ENCODE results near the gene METTL9.
"Not testable (repeated sequence)": the region's sequence is repeated elsewhere in the genome, so short reads cannot be mapped to it uniquely, and the experiment has no call there.

Gene METTL9

DNA sequence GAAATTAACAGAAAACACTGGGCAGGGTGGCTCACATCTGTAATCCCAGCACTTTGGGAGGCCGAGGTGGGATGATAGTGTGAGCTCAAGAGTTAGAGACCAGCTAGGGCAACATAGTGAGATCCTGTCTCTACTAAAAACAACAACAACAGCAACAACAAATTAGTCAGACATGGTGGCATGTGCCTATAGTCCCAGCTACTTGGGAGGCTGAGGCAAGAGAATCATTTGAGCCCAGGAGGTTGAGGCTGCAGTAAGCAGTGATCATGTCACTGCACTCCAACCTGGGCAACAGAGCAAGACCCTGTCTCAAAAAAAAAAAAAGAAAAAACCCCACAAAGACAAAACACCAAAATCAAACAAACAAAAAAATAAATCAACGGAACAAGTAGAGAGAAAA is 21.9 kb upstream of the METTL9 start:
- not testable (repeated sequence) for H3K36me3 ChIP-seq (ENCODE audit: control insufficient read depth in 1 of 2, insufficient read depth in 2 of 2, low read length in 2 of 2); H3K27me3 ChIP-seq (ENCODE audit: low read depth, low read length); H3K4me3 ChIP-seq (ENCODE audit: low read depth in 1 of 2, low read length in 2 of 2); H3K27ac ChIP-seq (ENCODE audit: low read length); H3K4me1 ChIP-seq (ENCODE audit: control insufficient read depth in 1 of 2, insufficient read depth in 2 of 2, low read length in 2 of 2); H3K9me3 ChIP-seq (ENCODE audit: control insufficient read depth in 1 of 2, low read length in 2 of 2)

DNA sequence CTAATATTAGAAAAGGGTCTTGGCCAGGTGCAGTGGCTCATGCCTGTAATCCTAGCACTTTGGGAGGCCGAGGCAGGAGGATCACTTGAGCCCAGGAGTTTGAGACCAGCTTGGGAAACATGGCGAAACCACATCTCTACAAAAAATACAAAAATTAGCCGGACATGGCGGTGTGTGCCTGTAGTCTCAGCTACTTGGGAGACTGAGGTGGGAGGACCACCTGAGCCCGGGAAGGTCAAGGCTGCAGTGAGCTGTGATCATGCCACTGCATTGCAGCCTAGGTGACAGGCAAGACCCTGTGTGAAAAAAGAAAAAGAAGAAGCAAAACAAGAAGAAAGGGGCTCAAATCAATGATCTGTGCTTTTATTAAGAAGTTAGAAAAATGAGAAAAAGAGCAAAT is 21.1 kb upstream of the METTL9 start:
- not testable (repeated sequence) for H3K4me1 ChIP-seq (ENCODE audit: control insufficient read depth in 1 of 2, insufficient read depth in 2 of 2, low read length in 2 of 2)

DNA sequence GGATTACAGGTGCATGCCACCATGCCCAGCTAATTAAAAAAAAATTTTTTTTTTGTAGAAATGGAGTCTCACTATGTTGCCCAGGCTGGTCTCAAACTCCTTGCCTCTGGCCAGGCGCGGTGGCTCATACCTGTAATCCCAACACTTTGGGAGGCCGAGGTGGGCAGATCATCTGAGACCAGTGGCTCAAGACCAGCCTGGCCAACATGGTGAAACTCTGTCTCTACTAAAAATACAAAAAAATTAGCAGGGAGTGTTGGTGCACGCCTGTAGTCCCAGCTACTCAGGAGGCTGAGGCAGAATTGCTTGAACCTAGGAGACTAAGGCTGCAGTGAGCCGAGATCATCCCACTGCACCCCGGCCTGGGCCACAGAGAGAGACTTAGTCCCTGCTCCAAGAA is 19.2 kb upstream of the METTL9 start:
- not testable (repeated sequence) for H3K4me1 ChIP-seq (ENCODE audit: control insufficient read depth in 1 of 2, insufficient read depth in 2 of 2, low read length in 2 of 2); H3K27me3 ChIP-seq (ENCODE audit: low read depth, low read length); H3K9me3 ChIP-seq (ENCODE audit: control insufficient read depth in 1 of 2, low read length in 2 of 2); H3K36me3 ChIP-seq (ENCODE audit: control insufficient read depth in 1 of 2, insufficient read depth in 2 of 2, low read length in 2 of 2); H3K4me3 ChIP-seq (ENCODE audit: low read depth in 1 of 2, low read length in 2 of 2); H3K27ac ChIP-seq (ENCODE audit: low read length)

More for the DNA sequence above, 21.1 kb upstream of the METTL9 start:
- not testable (repeated sequence) for H3K9me3 ChIP-seq (ENCODE audit: control insufficient read depth in 1 of 2, low read length in 2 of 2); H3K27me3 ChIP-seq (ENCODE audit: low read depth, low read length); H3K27ac ChIP-seq (ENCODE audit: low read length); H3K4me3 ChIP-seq (ENCODE audit: low read depth in 1 of 2, low read length in 2 of 2); H3K36me3 ChIP-seq (ENCODE audit: control insufficient read depth in 1 of 2, insufficient read depth in 2 of 2, low read length in 2 of 2)

DNA sequence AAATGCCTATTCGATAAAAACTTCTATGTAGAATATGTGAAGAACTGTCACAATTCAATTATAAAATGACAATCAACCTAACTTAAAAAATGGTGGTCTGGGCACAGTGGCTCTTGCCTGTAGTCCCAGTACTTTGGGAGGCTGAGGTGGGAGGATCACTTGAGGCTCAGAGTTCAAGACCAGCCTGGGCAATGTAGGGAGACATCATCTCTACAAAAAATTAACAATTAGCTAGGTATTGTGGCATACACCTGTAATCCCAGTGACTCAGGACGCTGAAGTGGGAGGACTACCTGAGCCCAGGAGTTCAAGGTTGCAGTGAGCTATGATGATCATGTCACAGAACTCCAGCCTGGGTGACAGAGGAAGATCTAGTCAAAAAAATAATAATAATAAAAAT is 18.6 kb upstream of the METTL9 start:
- Histone ChIP-seq H3K9me3 (ENCODE audit: control insufficient read depth in 1 of 2, low read length in 2 of 2) (no peaks in the 10 kb centered on the region), H3K27ac (ENCODE audit: low read length) (no peak overlapping the region), H3K36me3 (ENCODE audit: control insufficient read depth in 1 of 2, insufficient read depth in 2 of 2, low read length in 2 of 2) (no peaks in the 10 kb centered on the region), H3K4me3 (ENCODE audit: low read depth in 1 of 2, low read length in 2 of 2) (no peak overlapping the region), H3K4me1 (ENCODE audit: control insufficient read depth in 1 of 2, insufficient read depth in 2 of 2, low read length in 2 of 2) (no peaks in the 10 kb centered on the region), H3K27me3 (ENCODE audit: low read depth, low read length) (no peaks in the 10 kb centered on the region)

DNA sequence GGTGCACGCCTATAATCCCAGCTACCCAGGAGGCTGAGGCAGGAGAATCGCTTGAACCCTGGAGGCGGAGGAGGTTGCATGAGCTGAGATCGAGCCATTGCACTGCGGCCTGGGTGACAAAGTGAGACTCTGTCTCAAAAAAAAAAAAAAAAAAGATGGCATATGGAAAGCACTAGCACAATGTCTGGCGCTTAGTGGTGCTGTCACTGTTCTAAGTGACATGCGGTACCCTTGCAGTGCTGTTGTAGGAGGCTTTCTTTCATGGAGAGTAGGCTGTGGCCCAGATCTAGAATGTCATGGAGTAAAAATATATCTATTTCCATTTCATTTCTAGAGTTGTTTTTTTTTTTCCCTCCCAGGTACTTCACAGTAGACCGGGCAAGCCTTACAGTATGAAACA is 14.6 kb upstream of the METTL9 start:
- H3K27me3 ChIP-seq (ENCODE audit: low read depth, low read length): no peaks in the 10 kb centered on the region
- H3K36me3 ChIP-seq (ENCODE audit: control insufficient read depth in 1 of 2, insufficient read depth in 2 of 2, low read length in 2 of 2): no peaks in the 10 kb centered on the region
- no peaks in the 10 kb centered on the region for H3K9me3 ChIP-seq (ENCODE audit: control insufficient read depth in 1 of 2, low read length in 2 of 2)
- H3K27ac ChIP-seq (ENCODE audit: low read length): no peak overlapping the region
- H3K4me3 ChIP-seq (ENCODE audit: low read depth in 1 of 2, low read length in 2 of 2): no peak overlapping the region
- H3K4me1 ChIP-seq (ENCODE audit: control insufficient read depth in 1 of 2, insufficient read depth in 2 of 2, low read length in 2 of 2): no peaks in the 10 kb centered on the region

DNA sequence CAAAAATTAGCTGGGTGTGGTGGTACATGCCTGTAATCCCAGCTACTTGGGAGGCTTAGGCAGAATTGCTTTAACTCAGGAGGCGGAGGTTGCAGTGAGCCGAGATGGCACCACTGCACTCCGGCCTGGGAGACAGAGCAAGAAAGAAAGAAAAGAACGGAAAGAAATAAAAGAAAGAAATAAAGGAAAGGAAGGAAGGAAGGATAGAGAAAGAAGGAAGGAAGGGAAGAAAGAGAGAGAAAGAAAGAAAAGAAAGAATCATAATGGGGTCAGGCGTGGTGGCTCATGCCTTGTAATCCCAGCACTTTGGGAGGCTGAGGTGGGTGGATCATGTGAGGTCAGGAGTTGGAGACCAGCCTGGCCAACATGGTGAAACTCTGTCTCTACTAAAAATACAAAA is 10.8 kb upstream of the METTL9 start:
- H3K27ac ChIP-seq (ENCODE audit: low read length); H3K4me3 ChIP-seq (ENCODE audit: low read depth in 1 of 2, low read length in 2 of 2): not testable (repeated sequence)

DNA sequence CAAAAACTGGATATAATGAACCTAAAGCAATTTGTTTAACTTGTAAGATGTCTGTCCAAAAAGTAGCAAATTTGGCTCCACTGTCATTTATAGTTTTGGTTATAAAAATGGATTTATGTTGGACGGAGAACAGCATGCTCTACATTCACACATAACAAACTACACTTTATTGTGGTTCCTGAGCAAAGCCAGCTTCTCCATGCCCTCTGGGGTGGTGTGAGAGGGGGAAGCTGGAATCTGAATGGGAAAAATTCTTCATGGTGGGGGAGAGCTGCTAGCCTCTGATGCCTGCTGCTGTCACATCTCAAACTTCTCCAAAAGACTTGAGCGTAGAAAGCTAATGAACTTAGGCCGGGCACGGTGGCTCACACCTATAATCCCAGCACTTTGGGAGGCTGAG is 9.8 kb upstream of the METTL9 start:
- H3K4me1 ChIP-seq (ENCODE audit: control insufficient read depth in 1 of 2, insufficient read depth in 2 of 2, low read length in 2 of 2): no peaks in the 10 kb centered on the region
- no peaks in the 10 kb centered on the region for H3K27me3 ChIP-seq (ENCODE audit: low read depth, low read length)
- no peak overlapping the region for H3K4me3 ChIP-seq (ENCODE audit: low read depth in 1 of 2, low read length in 2 of 2)
- no peaks in the 10 kb centered on the region for H3K36me3 ChIP-seq (ENCODE audit: control insufficient read depth in 1 of 2, insufficient read depth in 2 of 2, low read length in 2 of 2)
- no peak overlapping the region for H3K27ac ChIP-seq (ENCODE audit: low read length)
- H3K9me3 ChIP-seq (ENCODE audit: control insufficient read depth in 1 of 2, low read length in 2 of 2): no peaks in the 10 kb centered on the region

More for the DNA sequence above, 10.8 kb upstream of the METTL9 start:
- not testable (repeated sequence) for H3K27me3 ChIP-seq (ENCODE audit: low read depth, low read length); H3K36me3 ChIP-seq (ENCODE audit: control insufficient read depth in 1 of 2, insufficient read depth in 2 of 2, low read length in 2 of 2); H3K9me3 ChIP-seq (ENCODE audit: control insufficient read depth in 1 of 2, low read length in 2 of 2); H3K4me1 ChIP-seq (ENCODE audit: control insufficient read depth in 1 of 2, insufficient read depth in 2 of 2, low read length in 2 of 2)

DNA sequence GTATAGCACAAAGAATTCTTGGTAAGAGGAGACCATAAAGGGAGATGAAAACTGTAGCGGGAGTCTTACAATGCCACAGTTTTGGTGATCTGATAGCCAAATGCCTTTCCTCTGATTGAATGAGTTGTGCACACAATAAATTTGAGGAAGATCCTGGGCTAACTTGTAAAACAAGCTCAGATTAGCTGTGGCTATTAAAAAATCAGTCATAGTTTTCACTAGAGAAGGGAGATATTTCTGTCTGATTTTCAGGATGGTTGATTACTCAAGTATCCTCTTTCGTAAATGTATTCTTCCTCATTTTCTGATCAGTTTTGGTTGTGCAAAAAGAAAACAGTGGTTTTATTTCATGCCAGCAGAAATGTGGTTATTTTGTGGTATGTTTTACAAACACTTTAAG is 9.1 kb upstream of the METTL9 start:
- H3K27ac ChIP-seq (ENCODE audit: low read length): no peak overlapping the region
- H3K36me3 ChIP-seq (ENCODE audit: control insufficient read depth in 1 of 2, insufficient read depth in 2 of 2, low read length in 2 of 2): no peaks in the 10 kb centered on the region
- no peaks in the 10 kb centered on the region for H3K4me1 ChIP-seq (ENCODE audit: control insufficient read depth in 1 of 2, insufficient read depth in 2 of 2, low read length in 2 of 2)
- no peaks in the 10 kb centered on the region for H3K9me3 ChIP-seq (ENCODE audit: control insufficient read depth in 1 of 2, low read length in 2 of 2)
- no peaks in the 10 kb centered on the region for H3K27me3 ChIP-seq (ENCODE audit: low read depth, low read length)
- H3K4me3 ChIP-seq (ENCODE audit: low read depth in 1 of 2, low read length in 2 of 2): no peak overlapping the region

DNA sequence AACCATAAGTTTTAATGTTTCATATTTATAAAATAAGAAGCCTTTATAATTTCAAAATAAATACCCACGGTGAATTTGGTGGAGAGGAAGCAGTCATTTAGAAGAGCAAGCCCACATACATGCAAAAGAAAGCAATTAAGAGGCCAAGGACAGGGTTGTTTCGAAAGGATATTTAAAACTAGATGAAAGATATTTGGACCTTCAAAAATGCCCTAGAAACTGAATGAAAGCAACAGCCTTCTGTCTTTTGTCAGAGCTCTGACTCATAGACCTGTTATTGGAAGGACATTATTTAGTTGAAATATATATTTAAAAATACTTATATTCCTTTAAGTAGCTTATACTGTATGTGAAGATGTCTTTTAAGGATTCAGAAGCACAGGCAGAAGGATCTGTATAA is 8.6 kb upstream of the METTL9 start:
- Histone ChIP-seq H3K27me3 (ENCODE audit: low read depth, low read length) (no peaks in the 10 kb centered on the region), H3K4me3 (ENCODE audit: low read depth in 1 of 2, low read length in 2 of 2) (no peak overlapping the region), H3K27ac (ENCODE audit: low read length) (no peak overlapping the region), H3K9me3 (ENCODE audit: control insufficient read depth in 1 of 2, low read length in 2 of 2) (no peaks in the 10 kb centered on the region), H3K4me1 (ENCODE audit: control insufficient read depth in 1 of 2, insufficient read depth in 2 of 2, low read length in 2 of 2) (no peaks in the 10 kb centered on the region), H3K36me3 (ENCODE audit: control insufficient read depth in 1 of 2, insufficient read depth in 2 of 2, low read length in 2 of 2) (no peaks in the 10 kb centered on the region)

DNA sequence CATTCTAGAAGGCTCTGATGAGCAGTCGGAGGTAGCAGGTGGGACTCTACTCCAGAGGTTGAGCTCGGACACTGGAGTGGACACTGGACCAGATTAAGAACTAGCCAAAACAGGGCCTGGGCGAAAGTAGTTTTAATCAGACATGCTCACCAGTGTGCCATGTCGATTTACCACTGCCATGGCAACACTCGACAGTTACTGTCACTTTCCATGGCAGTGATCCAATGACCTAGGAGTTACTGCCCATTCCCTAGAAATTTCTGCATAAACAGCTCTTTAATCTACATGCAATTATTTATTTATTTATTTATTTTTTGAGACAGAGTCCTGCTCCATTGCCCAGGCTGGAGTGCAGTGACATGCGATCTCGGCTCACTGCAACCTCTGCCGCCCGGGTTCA is 7.2 kb upstream of the METTL9 start:
- H3K4me3 ChIP-seq (ENCODE audit: low read depth in 1 of 2, low read length in 2 of 2): no peak overlapping the region
- H3K9me3 ChIP-seq (ENCODE audit: control insufficient read depth in 1 of 2, low read length in 2 of 2): no peaks in the 10 kb centered on the region
- H3K27me3 ChIP-seq (ENCODE audit: low read depth, low read length): no peaks in the 10 kb centered on the region
- H3K27ac ChIP-seq (ENCODE audit: low read length): no peak overlapping the region
- H3K4me1 ChIP-seq (ENCODE audit: control insufficient read depth in 1 of 2, insufficient read depth in 2 of 2, low read length in 2 of 2): no peaks in the 10 kb centered on the region
- H3K36me3 ChIP-seq (ENCODE audit: control insufficient read depth in 1 of 2, insufficient read depth in 2 of 2, low read length in 2 of 2): no peaks in the 10 kb centered on the region

DNA sequence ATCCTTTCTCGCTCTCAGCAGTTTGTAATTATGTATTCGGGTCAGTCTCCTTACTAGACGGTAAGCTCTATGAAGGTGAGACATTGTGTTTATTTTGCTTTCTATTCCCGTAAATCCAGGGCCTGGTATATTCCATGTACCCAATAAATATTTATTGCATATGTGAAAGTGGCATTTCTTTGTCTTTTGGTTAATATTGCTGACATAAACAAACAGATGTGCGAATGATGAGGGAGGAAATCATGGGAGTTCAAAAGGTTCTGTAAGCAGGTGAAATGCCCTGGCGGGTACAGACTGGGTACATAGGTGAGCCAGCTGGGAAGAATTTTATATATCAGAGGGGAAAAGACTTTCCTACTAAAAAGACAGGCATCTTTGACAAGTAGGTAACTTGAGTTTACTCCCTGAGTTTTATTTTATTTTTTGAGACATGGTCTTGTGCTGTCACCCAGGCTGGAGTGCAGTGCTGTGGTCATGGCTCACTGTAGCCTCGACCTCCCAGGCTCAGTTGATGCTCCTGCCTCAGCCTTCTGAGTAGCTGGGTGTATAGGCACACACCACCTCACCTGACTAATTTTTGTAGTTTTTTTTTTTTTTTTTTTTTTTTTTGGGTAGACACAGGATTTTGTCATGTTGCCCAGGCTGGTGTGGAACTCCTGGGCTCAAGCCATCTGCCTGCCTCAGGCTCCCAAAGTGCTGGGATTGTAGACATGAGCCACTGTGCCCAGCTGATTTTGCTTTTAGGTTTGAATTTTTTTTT is 5.7 kb upstream of the METTL9 start:
- H3K4me1 ChIP-seq (ENCODE audit: control insufficient read depth in 1 of 2, insufficient read depth in 2 of 2, low read length in 2 of 2): peaks cover 0 to 6% of the 10 kb centered on the region in 2 donors
- no peaks in the 10 kb centered on the region for H3K9me3 ChIP-seq (ENCODE audit: control insufficient read depth in 1 of 2, low read length in 2 of 2)
- H3K36me3 ChIP-seq (ENCODE audit: control insufficient read depth in 1 of 2, insufficient read depth in 2 of 2, low read length in 2 of 2): no peaks in the 10 kb centered on the region
- H3K27ac ChIP-seq (ENCODE audit: low read length): no peak overlapping the region
- H3K4me3 ChIP-seq (ENCODE audit: low read depth in 1 of 2, low read length in 2 of 2): no peak overlapping the region
- no peaks in the 10 kb centered on the region for H3K27me3 ChIP-seq (ENCODE audit: low read depth, low read length)

DNA sequence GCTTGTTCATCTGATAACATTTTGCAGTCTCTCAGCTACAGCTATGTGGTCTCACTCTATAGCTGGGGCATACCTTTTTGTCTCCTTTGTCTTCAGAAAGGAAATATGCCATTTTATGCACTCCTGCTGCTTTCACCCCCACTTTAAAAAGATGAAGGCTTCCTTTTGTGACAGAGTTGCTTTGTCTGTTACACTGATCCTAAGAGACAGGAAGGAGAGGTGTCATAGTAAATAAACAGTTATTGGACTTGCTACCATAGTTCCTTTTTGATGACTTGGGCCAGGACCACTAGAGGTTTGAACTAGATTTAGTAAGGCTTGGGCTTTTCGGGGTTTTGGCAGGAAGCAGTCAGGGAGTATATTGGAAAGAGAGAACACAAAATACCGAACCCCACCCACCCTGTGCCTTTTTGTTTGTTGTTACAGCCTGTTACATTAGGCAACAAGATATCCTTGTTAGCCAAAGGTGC is 1.8 kb upstream of the METTL9 start:
- Histone ChIP-seq H3K27ac (ENCODE audit: low read length) (no peak overlapping the region), H3K36me3 (ENCODE audit: control insufficient read depth in 1 of 2, insufficient read depth in 2 of 2, low read length in 2 of 2) (no peaks in the 10 kb centered on the region), H3K9me3 (ENCODE audit: control insufficient read depth in 1 of 2, low read length in 2 of 2) (no peaks in the 10 kb centered on the region), H3K27me3 (ENCODE audit: low read depth, low read length) (no peaks in the 10 kb centered on the region), H3K4me3 (ENCODE audit: low read depth in 1 of 2, low read length in 2 of 2) (no peak overlapping the region), H3K4me1 (ENCODE audit: control insufficient read depth in 1 of 2, insufficient read depth in 2 of 2, low read length in 2 of 2) (peaks cover 0 to 27% of the 10 kb centered on the region in 2 donors)

Data from muscle layer of duodenum (tissue), 2 donors.